ENCODE measurements around the gene FN1.

- TF ChIP-seq CTCF (IDR thresholded peaks at IDR 0.05; ENCODE audit: borderline replicate concordance, extremely low read depth, low read length, poor library complexity, severe bottlenecking) (no peak), EZH2 (IDR thresholded peaks at IDR 0.05; ENCODE audit: borderline replicate concordance, low read depth, low read length, severe bottlenecking) (no peak)
These were observed 7.6 kb downstream of the FN1 start for GRCh38 chr2:215428060-215428910.
